Testis (tissue), 3 donors: ENCODE measurements around the gene PILRB. TPM values are rescaled to one million over a fixed set of nuclear protein-coding genes. Genes with fewer than 3 reads are reported as not detected.
A peak's percentile ranks its signal among the peaks of the same experiment; 100 is the strongest.
"Not testable (repeated sequence)": the region's sequence is repeated elsewhere in the genome, so short reads cannot be mapped to it uniquely, and the experiment has no call there.

Experiments
- DNase-seq: peaks from one replicate; pipeline ENCODE4 v3.0.0-alpha.2; 2019
- H3K27ac ChIP-seq, 2 donors: fragments of 200-600 bp; sonication (generic); one replicate each; pipeline ENCODE4 v1.5.1; 2019
- H3K27me3 ChIP-seq: fragments of 200-600 bp; sonication (generic); one replicate; pipeline ENCODE4 v1.5.1; 2019
- H3K36me3 ChIP-seq: fragments of 200-600 bp; sonication (generic); one replicate; pipeline ENCODE4 v1.5.1; 2017; ENCODE audit warnings: low read depth; ENCODE audit errors: missing control alignments
- H3K4me1 ChIP-seq: fragments of 200-600 bp; sonication (generic); one replicate; pipeline ENCODE4 v1.5.1; 2019
- H3K4me3 ChIP-seq, 2 donors: fragments of 200-600 bp; sonication (generic); one replicate each; pipeline ENCODE4 v1.5.1; 2017 to 2019
- H3K9me3 ChIP-seq: fragments of 200-600 bp; sonication (generic); one replicate; pipeline ENCODE4 v1.5.1; 2017
- CTCF ChIP-seq, 3 experiments: fragments of 450-650 bp in 2 of 3; fragments of 200-600 bp in 1 of 3; sonication (generic) in 1 of 3; IDR thresholded peaks; one replicate each; pipeline ENCODE4 v1.5.1; 2016 to 2019; ENCODE audit warnings: antibody characterized with exemption in 3 of 3, mild to moderate bottlenecking in 2 of 3, moderate library complexity in 1 of 3
- POLR2A ChIP-seq: fragments of 450-650 bp; IDR thresholded peaks from one replicate; pipeline ENCODE4 v1.6.1; 2017; ENCODE audit warnings: antibody characterized with exemption, mild to moderate bottlenecking, moderate library complexity
- WGBS, 2 donors: methylation state at CpG; one replicate each; pipeline ENCODE4 v1.1.5; 2018; 5-methylcytosine and 5-hydroxymethylcytosine counted together
- intact Hi-C: fragments of 100-400 bp; cut with DNase I; formaldehyde crosslinking; loops from one replicate; pipeline ENCODE4 v1.15.1; 2023; ENCODE audit warnings: low total_unique reads
- polyA plus RNA-seq: library from polyadenylated mRNA; stranded (reverse); fragments of 350-450 nt; fragmentation: Illumina TruSeq; extraction: RNeasy Lipid Tissue Mini Kit (QIAGEN cat#74804); gene quantifications from one replicate; pipeline ENCODE4 v1.2.3, GENCODE V29; 2014; ENCODE audit warnings: low read depth, low replicate concordance; ENCODE audit not compliant: insufficient read depth
- total RNA-seq, 2 donors: library from RNA; depleted of rRNA; stranded (reverse); fragments of >200 nt; gene quantifications; one replicate each; pipeline ENCODE4 v1.2.3, GENCODE V29; 2016

The PILRB gene
- total and polyA plus RNA-seq, 3 donors from 2014 or later = 126 to 258 (median 155) TPM

GRCh38 chr7:100373261-100373831 is 15.4 kb downstream of the PILRB start, which contains the start of gene PILRA:
Gene PILRA (plus strand): TSS chr7:100373487. CDS start chr7:100373657, 170 bp downstream.
- Histone ChIP-seq H3K4me3 (no peak within 1 kb of the TSS), H3K4me1 (peaks cover 21% of the 10 kb centered on the region), H3K36me3 (no peaks in the 10 kb centered on the region), H3K9me3 (no peaks in the 10 kb centered on the region), H3K27me3 (no peaks in the 10 kb centered on the region), H3K27ac (peak within 1 kb of the TSS; percentile 78 to 79)
- TF ChIP-seq POLR2A = no peak
- no peak for TF ChIP-seq CTCF (IDR thresholded peaks at IDR 0.05)
- intact Hi-C loops = no loop called here
- no peak for DNase-seq
- 30 to 54% methylated on average over 7 to 9 of the region's 12 CpGs for WGBS, 2 donors

GRCh38 chr7:100373870-100374598 is 16.1 kb downstream of the PILRB start:
- Histone ChIP-seq H3K4me1 (peaks cover 21% of the 10 kb centered on the region), H3K27ac (peak overlapping the region; percentile 78 to 79)
- H3K27me3 ChIP-seq, H3K36me3 ChIP-seq, H3K9me3 ChIP-seq, intact Hi-C loops, DNase-seq, H3K4me3 ChIP-seq: not testable (repeated sequence)
- 79 to 81% methylated on average over 8 to 15 of the region's 15 CpGs for WGBS, 2 donors

- Histone ChIP-seq H3K9me3 (no peaks in the 10 kb centered on the region), H3K4me3 (no peak overlapping the region), H3K4me1 (peaks cover 21% of the 10 kb centered on the region), H3K27ac (no peak overlapping the region), H3K27me3 (no peaks in the 10 kb centered on the region), H3K36me3 (no peaks in the 10 kb centered on the region)
- 78 to 91% methylated on average over 5 of the region's 5 CpGs for WGBS, 2 donors
- intact Hi-C loops = no loop called here
- DNase-seq = no peak
- TF ChIP-seq POLR2A (no peak), CTCF (IDR thresholded peaks at IDR 0.05) (no peak)
These were observed 16.7 kb downstream of the PILRB start for GRCh38 chr7:100374601-100375000.

- no peak overlapping the region for H3K4me3 ChIP-seq
- peaks cover 21% of the 10 kb centered on the region for H3K4me1 ChIP-seq
- no peak for TF ChIP-seq CTCF (IDR thresholded peaks at IDR 0.05)
- no peak for TF ChIP-seq POLR2A
- 72 to 81% methylated on average over 3 of the region's 3 CpGs for WGBS, 2 donors
- no peak for DNase-seq
- no peak overlapping the region for H3K27ac ChIP-seq
- H3K9me3 ChIP-seq = no peaks in the 10 kb centered on the region
- H3K27me3 ChIP-seq = no peaks in the 10 kb centered on the region
- intact Hi-C loops = no loop called here
- H3K36me3 ChIP-seq = no peaks in the 10 kb centered on the region
These were observed 18.1 kb downstream of the PILRB start for GRCh38 chr7:100376066-100376465.

- intact Hi-C loops = no loop called here
- Histone ChIP-seq H3K4me1 (peaks cover 6% of the 10 kb centered on the region), H3K36me3 (no peaks in the 10 kb centered on the region), H3K27ac (no peak overlapping the region), H3K4me3 (no peak overlapping the region), H3K9me3 (no peaks in the 10 kb centered on the region), H3K27me3 (no peaks in the 10 kb centered on the region)
- 91 to 95% methylated on average over 4 of the region's 4 CpGs for WGBS, 2 donors
- DNase-seq = no peak
- no peak for TF ChIP-seq CTCF (IDR thresholded peaks at IDR 0.05)
- no peak for TF ChIP-seq POLR2A
These were observed 20.3 kb downstream of the PILRB start for GRCh38 chr7:100378114-100378755.
